Pericardium fibroblast (primary cell): ENCODE data around the gene OR2W3. TPM values are rescaled to one million over a fixed set of nuclear protein-coding genes. Genes with fewer than 3 reads are reported as not detected.

Experiments
- total RNA-seq: library from RNA; depleted of rRNA; stranded (reverse); fragments of >200 nt; gene quantifications from 2 replicates; pipeline ENCODE4 v1.2.3, GENCODE V29; 2015

OR2W3 gene
- total RNA-seq, result 0.12 TPM in 1 of 2 replicates, not detected in the other

DNA sequence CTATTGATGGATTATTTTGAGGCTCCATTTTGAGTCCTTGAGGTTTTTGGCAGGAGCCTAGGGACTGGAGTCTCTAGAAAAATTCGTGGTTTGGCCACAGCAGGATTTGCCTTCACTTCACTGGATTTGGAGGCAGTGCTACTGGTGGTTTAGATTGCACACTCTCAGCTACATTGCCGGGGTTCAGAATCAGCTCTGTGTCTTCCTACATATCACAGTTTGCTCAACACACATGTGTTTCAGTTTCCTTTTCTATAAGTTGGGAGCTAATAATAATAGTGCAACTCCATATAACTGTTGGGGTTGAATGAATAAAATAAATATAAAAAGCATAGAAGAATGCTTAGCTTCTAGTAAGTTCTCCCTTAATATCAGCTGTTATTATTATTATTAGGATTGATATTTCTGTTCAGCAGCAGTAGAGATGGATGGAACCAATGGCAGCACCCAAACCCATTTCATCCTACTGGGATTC lies at the start of gene OR2W3:
Gene OR2W3, plus strand, starts transcription at position 425 of the 475 bp plus-strand sequence. Its CDS starts 0 bp downstream, at position 425.

DNA sequence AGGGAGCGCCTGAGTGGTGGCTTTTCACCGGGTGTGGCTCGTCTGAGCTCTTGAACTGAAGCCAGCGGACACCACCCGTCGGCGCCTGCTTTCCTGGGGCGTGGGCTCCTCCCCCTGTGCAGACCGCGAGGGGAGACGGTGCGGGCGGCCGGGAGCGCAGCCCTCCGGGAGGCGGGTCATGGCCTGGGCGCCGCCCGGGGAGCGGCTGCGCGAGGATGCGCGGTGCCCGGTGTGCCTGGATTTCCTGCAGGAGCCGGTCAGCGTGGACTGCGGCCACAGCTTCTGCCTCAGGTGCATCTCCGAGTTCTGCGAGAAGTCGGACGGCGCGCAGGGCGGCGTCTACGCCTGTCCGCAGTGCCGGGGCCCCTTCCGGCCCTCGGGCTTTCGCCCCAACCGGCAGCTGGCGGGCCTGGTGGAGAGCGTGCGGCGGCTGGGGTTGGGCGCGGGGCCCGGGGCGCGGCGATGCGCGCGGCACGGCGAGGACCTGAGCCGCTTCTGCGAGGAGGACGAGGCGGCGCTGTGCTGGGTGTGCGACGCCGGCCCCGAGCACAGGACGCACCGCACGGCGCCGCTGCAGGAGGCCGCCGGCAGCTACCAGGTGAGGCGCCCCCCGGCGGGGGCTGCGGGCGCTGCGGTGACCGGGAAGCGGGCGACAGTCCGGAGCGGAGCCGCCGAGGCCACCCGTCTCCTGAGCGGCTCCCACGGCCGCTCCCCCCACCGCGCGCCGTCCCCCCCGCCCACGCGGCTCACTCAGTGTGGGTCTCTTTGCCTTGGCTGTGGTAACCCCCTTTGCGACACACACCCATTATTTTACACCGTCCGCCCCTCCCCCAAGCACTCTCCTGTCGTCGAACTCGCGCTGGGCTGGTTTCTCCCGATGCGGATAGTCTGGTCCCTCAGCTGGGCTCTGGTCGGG lies 38.1 kb upstream of the OR2W3 start, which contains the start of gene TRIM58:
Gene TRIM58, plus strand, starts transcription at position 119 of the 916 bp plus-strand sequence. Its CDS starts 60 bp downstream, at position 179.

GRCh38 chr1:247919952-247920351 lies 24.6 kb downstream of the OR2W3 start, which contains the start of gene OR2T8:
TSS of gene OR2T8 (plus strand) at chr1:247920252. CDS start at chr1:247921018, 766 bp downstream.

GRCh38 chr1:247924868-247925267 lies 29.5 kb downstream of the OR2W3 start, which contains the start of gene OR2AJ1:
TSS of gene OR2AJ1 (plus strand) at chr1:247924889. CDS start at chr1:247933769, 8,880 bp downstream.

Other genes starting within 250 kb of the OR2W3 start
- not detected in 2 replicates for gene OR13G1, start 215.8 kb upstream of the OR2W3 start, total RNA-seq
- not detected in 2 replicates for gene OR6F1, start 178.9 kb upstream of the OR2W3 start, total RNA-seq
- not detected in 2 replicates for gene OR14K1, start 157.0 kb upstream of the OR2W3 start, total RNA-seq
- gene OR14A2, start 147.4 kb upstream of the OR2W3 start, total RNA-seq, result not detected in 2 replicates
- not detected in 2 replicates for gene OR1C1, start 135.0 kb upstream of the OR2W3 start, total RNA-seq
- gene OR14A16, start 71.5 kb upstream of the OR2W3 start, total RNA-seq, result not detected in 2 replicates
- not detected in 2 replicates for gene OR11L1, start 53.7 kb upstream of the OR2W3 start, total RNA-seq
- gene TRIM58, start 38.4 kb upstream of the OR2W3 start, total RNA-seq, result 0.09 and 0.58 TPM in 2 replicates
- not detected in 2 replicates for gene OR2T8, start 24.7 kb downstream of the OR2W3 start, total RNA-seq
- gene OR2AJ1, start 29.3 kb downstream of the OR2W3 start, total RNA-seq, result not detected in 2 replicates
- not detected in 2 replicates for gene OR2L8, start 53.3 kb downstream of the OR2W3 start, total RNA-seq
- gene OR2AK2, start 69.6 kb downstream of the OR2W3 start, total RNA-seq, result not detected in 2 replicates
- gene OR2L5, start 118.1 kb downstream of the OR2W3 start, total RNA-seq, result not detected in 2 replicates
- gene OR2L2, start 134.5 kb downstream of the OR2W3 start, total RNA-seq, result not detected in 2 replicates
- gene OR2L3, start 151.2 kb downstream of the OR2W3 start, total RNA-seq, result not detected in 2 replicates
- gene OR2L13, start 199.6 kb downstream of the OR2W3 start, total RNA-seq, result not detected in 2 replicates
- not detected in 2 replicates for gene OR2M5, start 249.6 kb downstream of the OR2W3 start, total RNA-seq